ENCODE measurements around the gene TRIM39.

DNA sequence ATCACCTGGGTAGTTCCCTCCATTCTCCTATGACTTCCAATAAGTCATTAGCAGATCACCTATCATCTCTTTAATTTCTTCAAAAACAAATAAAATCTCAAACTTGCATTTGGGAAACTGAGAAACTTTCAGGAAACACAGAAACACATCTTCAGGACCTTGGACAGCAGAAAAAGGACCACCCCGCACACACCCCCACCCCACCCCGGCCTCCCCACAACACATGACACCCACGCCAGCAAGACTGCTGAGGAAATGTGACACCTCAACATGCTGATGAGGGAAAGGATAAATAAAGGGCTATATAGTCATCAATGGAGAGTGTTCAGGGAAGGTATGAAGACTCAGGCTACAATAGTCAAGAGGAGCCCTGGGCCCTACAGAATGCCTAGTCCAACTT, 15.6 kb upstream of the TRIM39 start:
- TF ChIP-seq, protein P1, sequence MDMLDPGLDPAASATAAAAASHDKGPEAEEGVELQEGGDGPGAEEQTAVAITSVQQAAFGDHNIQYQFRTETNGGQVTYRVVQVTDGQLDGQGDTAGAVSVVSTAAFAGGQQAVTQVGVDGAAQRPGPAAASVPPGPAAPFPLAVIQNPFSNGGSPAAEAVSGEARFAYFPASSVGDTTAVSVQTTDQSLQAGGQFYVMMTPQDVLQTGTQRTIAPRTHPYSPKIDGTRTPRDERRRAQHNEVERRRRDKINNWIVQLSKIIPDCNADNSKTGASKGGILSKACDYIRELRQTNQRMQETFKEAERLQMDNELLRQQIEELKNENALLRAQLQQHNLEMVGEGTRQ (IDR thresholded peaks at IDR 0.05; ENCODE audit: borderline replicate concordance, low read depth, low read length): no peak
- peak; percentile 84 for TF ChIP-seq REST (IDR thresholded peaks at IDR 0.05; ENCODE audit: low read depth, low read length)
- TF ChIP-seq GABPA (IDR thresholded peaks at IDR 0.05; ENCODE audit: low read depth): no peak
- TF ChIP-seq TAF1 (IDR thresholded peaks at IDR 0.05; ENCODE audit: borderline replicate concordance, low read depth, low read length): no peak
- TF ChIP-seq NFIC (IDR thresholded peaks at IDR 0.05; ENCODE audit: borderline replicate concordance): no peak
- no peak for TF ChIP-seq FOSL2 (IDR thresholded peaks at IDR 0.05; ENCODE audit: borderline replicate concordance, low read depth)
- TF ChIP-seq SIN3A (IDR thresholded peaks at IDR 0.05; ENCODE audit: borderline replicate concordance, low read depth, low read length): no peak
- TF ChIP-seq MXI1 (IDR thresholded peaks at IDR 0.05; ENCODE audit: low read depth, low read length): no peak
- no peak for TF ChIP-seq CTCF (IDR thresholded peaks at IDR 0.05)
- no peak for TF ChIP-seq POLR2AphosphoS5 (IDR thresholded peaks at IDR 0.05; ENCODE audit: low read depth, low read length)
- no peak for TF ChIP-seq IRF3 (IDR thresholded peaks at IDR 0.05; ENCODE audit: low read depth, low read length)
- TF ChIP-seq FOXJ3 (CRISPR knock-in tag; IDR thresholded peaks at IDR 0.05): no peak

All from SK-N-SH (cell line).